K562 (cell line): ENCODE measurements around the gene QRICH1. TPM values are rescaled to one million over a fixed set of nuclear protein-coding genes. Genes with fewer than 3 reads are reported as not detected.
A peak's percentile ranks its signal among the peaks of the same experiment; 100 is the strongest.

Experiments used
- ATF1 ChIP-seq, 2 experiments: fragments of 450-650 bp in 1 of 2; IDR thresholded peaks; 2 replicates each; pipeline ENCODE4 v1.6.1; 2016; ENCODE audit warnings: missing compliant biosample characterization in 1 of 2, missing genetic modification characterization in 1 of 2
- CCNT2 ChIP-seq: IDR thresholded peaks from 2 replicates; pipeline ENCODE4 v1.6.1; 2011; ENCODE audit warnings: borderline replicate concordance, low read depth, mild to moderate bottlenecking, moderate library complexity, mixed read lengths, low read length; ENCODE audit not compliant: insufficient read length; ENCODE audit errors: extremely low read depth
- CTBP1 ChIP-seq: fragments of 450-650 bp; IDR thresholded peaks from 2 replicates; pipeline ENCODE4 v1.6.1; 2016; ENCODE audit warnings: borderline replicate concordance
- FOXK2 ChIP-seq, 2 experiments: fragments of 450-650 bp; IDR thresholded peaks in 1 of 2; conservative IDR thresholded peaks in 1 of 2; 2 replicates each; pipeline ENCODE4 v1.6.1; 2016; ENCODE audit warnings: low read depth in 2 of 2, mild to moderate bottlenecking in 1 of 2
- KAT8 ChIP-seq: fragments of 450-650 bp; IDR thresholded peaks from 2 replicates; pipeline ENCODE4 v1.6.1; 2016; ENCODE audit warnings: low read depth, mild to moderate bottlenecking
- MXI1 ChIP-seq: IDR thresholded peaks from 2 replicates; pipeline ENCODE4 v1.6.1; 2011; ENCODE audit warnings: low read depth, mild to moderate bottlenecking, improper control_type of control experiment, low read length
- POLR2G ChIP-seq: fragments of 200-400 bp; formaldehyde crosslinking; IDR thresholded peaks from 2 replicates; pipeline ENCODE4 v1.6.1; 2017; ENCODE audit warnings: low read depth, mild to moderate bottlenecking, antibody characterized with exemption, low read length, moderate library complexity
- VEZF1 ChIP-seq: fragments of 200-800 bp; sonication (Bioruptor generic); IDR thresholded peaks from 2 replicates; pipeline ENCODE4 v1.6.1; 2017; ENCODE audit warnings: missing genetic modification characterization, missing compliant biosample characterization
- polyA plus RNA-seq, 8 experiments: library from polyadenylated mRNA; depleted of rRNA in 4 of 8; stranded (reverse) in 5 of 8; unstranded in 3 of 8; fragments of >200 nt; fragmentation: Nextera tagmentation in 2 of 8; fragmentation: Illumina TruSeq in 1 of 8; extraction: Ambion mirVana in 2 of 8; extraction: Trizol in 1 of 8; gene quantifications; 2 replicates each; pipeline versions ENCODE4 v1.2.1 to v1.2.3, GENCODE V29; 2011 to 2014; ENCODE audit warnings: inconsistent platforms in 1 of 8, missing spikeins in 1 of 8
- total RNA-seq, 7 experiments: library from RNA; depleted of rRNA in 6 of 7; stranded (reverse); fragments of >200 nt in 6 of 7; fragmentation: Illumina TruSeq in 2 of 7; extraction: Trizol in 2 of 7; gene quantifications; 2 replicates each; pipeline versions ENCODE4 v1.2.1 to v1.2.3, GENCODE V29; 2011 to 2021; ENCODE audit warnings: low replicate concordance in 1 of 7
- TF ChIP-seq, protein P1 (sequence below): fragments of 450-650 bp; IDR thresholded peaks from 2 replicates; pipeline ENCODE4 v1.6.1; 2016; ENCODE audit warnings: antibody characterized with exemption
- TF ChIP-seq, protein P2 (sequence below), 3 experiments: IDR thresholded peaks in 2 of 3; conservative IDR thresholded peaks in 1 of 3; 2 replicates each; pipeline ENCODE4 v1.5.1; 2011 to 2012; ENCODE audit warnings: low read length in 3 of 3, mild to moderate bottlenecking in 3 of 3, control low read depth in 2 of 3, improper control_type of control experiment in 1 of 3, inconsistent platforms in 1 of 3, low read depth in 1 of 3, mixed read lengths in 1 of 3, moderate library complexity in 1 of 3; ENCODE audit not compliant: insufficient read depth in 2 of 3

The QRICH1 gene
- total and polyA plus RNA-seq, 9 of the 15 experiments (the other 6 are each of a cell fraction or from before 2014, with no cell fraction given) = 20.1 to 99.2 (median 56.7) TPM

DNA sequence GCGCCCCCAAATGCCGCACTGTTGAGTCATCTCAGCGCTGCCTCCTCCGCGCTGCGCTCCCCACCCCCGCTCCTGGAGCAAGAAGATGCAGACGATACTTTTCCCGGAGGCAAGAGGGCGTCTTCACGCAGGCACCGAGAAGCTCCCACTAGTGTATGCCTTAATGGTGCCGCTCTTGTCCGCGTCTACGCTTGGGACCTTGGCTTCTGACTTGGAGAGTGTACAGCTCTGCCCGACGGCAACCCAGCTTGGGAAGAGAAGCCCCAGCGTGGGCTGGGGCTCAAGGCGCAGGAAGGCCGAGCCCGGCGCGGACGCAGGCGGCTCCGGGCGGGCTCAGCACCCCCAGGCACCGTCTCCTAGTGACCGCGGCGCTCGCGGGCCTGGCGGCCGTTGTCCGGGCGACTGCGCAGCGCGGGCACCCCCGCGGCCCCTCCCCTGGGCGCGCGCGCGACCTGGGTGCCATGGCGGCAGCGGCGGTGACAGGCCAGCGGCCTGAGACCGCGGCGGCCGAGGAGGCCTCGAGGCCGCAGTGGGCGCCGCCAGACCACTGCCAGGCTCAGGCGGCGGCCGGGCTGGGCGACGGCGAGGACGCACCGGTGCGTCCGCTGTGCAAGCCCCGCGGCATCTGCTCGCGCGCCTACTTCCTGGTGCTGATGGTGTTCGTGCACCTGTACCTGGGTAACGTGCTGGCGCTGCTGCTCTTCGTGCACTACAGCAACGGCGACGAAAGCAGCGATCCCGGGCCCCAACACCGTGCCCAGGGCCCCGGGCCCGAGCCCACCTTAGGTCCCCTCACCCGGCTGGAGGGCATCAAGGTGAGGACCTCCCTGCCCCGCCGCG, 103.9 kb downstream of the QRICH1 start, which contains the start of gene P4HTM (continued):
- TF ChIP-seq POLR2G (peak; percentile 78), CTBP1 (peak; percentile 89), CCNT2 (peak; percentile 34), KAT8 (no peak), ATF1 (CRISPR knock-in tag; IDR thresholded peaks at IDR 0.05) (no peak), ATF1 (tag; IDR thresholded peaks at IDR 0.05) (peak; percentile 82), FOXK2 (conservative IDR thresholded peaks at IDR 0.05 in 1 of 2, IDR thresholded peaks at IDR 0.05 in 1 of 2; ENCODE audit: low read depth in 2 of 2) (no peak), VEZF1 (CRISPR knock-in tag) (peak; percentile 62), MXI1 (no peak)
- TF ChIP-seq, protein P1, sequence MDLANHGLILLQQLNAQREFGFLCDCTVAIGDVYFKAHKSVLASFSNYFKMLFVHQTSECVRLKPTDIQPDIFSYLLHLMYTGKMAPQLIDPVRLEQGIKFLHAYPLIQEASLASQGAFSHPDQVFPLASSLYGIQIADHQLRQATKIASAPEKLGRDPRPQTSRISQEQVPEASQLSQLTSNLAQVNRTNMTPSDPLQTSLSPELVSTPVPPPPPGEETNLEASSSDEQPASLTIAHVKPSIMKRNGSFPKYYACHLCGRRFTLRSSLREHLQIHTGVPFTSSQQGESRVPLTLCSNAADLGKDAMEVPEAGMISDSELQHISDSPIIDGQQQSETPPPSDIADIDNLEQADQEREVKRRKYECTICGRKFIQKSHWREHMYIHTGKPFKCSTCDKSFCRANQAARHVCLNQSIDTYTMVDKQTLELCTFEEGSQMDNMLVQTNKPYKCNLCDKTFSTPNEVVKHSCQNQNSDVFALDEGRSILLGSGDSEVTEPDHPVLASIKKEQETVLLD = peak; percentile 68; the same call in 1 of the 2 replicates
- TF ChIP-seq, protein P2, sequence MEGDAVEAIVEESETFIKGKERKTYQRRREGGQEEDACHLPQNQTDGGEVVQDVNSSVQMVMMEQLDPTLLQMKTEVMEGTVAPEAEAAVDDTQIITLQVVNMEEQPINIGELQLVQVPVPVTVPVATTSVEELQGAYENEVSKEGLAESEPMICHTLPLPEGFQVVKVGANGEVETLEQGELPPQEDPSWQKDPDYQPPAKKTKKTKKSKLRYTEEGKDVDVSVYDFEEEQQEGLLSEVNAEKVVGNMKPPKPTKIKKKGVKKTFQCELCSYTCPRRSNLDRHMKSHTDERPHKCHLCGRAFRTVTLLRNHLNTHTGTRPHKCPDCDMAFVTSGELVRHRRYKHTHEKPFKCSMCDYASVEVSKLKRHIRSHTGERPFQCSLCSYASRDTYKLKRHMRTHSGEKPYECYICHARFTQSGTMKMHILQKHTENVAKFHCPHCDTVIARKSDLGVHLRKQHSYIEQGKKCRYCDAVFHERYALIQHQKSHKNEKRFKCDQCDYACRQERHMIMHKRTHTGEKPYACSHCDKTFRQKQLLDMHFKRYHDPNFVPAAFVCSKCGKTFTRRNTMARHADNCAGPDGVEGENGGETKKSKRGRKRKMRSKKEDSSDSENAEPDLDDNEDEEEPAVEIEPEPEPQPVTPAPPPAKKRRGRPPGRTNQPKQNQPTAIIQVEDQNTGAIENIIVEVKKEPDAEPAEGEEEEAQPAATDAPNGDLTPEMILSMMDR (IDR thresholded peaks at IDR 0.05 in 2 of 3, conservative IDR thresholded peaks at IDR 0.05 in 1 of 3; ENCODE audit: insufficient read depth in 2 of 3, low read depth in 1 of 3, low read length in 3 of 3) = peak; percentile 58 to 74 (median 64)
